Measurements from ENCODE around the gene DPY19L1. TPM values are rescaled to one million over a fixed set of nuclear protein-coding genes. Genes with fewer than 3 reads are reported as not detected.

DPY19L1 gene
- total RNA-seq, 4 donors from 2014 or later: 3.8 to 7.3 (median 5.0) TPM

DNA sequence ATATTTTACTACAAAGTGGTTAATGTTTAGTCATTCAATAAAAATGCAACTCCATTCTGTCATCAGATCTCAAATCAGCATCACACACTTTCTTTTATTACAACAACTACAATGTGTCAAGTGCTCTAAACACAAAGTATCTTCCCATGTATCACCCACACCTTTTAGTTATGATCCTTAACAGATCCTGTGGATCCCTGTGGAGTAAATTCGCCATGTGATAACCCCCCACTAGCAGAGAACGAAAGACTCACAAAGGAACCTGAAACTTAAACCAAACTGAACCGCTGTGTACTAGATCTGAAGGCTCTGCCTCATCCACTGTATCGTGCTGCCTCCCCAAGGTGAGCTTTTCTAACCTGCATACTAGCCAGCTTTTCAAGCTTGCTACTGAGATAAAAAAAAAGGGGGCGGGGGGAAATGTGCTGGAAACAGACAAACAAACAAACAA lies 1.7 kb downstream of the DPY19L1 start:
- H3K4me3 ChIP-seq (ENCODE audit: low read depth, poor library complexity, severe bottlenecking): no peak overlapping the region
- no peak for TF ChIP-seq POLR2A (IDR thresholded peaks at IDR 0.05)
- no peak for DNase-seq (ENCODE audit: low spot score in 2 of 2)
- 53 to 54% methylated on average over 5 of the region's 5 CpGs for WGBS, 2 donors
- intact Hi-C loops (cut with DNase I; ENCODE audit: low total_unique reads): no loop called here

DNA sequence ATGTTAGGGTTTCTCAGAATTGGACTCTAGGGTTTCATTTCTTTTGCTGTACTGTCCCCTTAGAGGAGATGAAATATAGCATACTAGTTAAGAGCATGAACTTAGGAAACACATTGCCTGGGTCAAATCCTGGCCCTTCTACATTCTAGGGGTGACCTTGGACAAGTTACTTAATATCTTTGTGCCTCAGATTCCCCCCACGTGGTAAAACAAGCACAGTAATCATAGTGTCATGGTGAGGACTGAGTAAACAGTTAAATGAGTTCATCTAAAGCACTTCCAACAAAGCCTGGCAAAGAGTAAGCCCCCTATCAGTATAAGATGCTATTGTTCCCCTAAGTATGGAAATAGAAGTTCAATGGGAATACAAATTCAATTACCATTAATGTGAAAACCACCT lies 5.1 kb downstream of the DPY19L1 start:
- 32 to 48% methylated on average over 1 of the region's 1 CpG for WGBS, 2 donors
- no peak for DNase-seq (ENCODE audit: low spot score in 2 of 2)
- H3K4me3 ChIP-seq (ENCODE audit: low read depth, poor library complexity, severe bottlenecking): no peak overlapping the region
- TF ChIP-seq, protein P1, sequence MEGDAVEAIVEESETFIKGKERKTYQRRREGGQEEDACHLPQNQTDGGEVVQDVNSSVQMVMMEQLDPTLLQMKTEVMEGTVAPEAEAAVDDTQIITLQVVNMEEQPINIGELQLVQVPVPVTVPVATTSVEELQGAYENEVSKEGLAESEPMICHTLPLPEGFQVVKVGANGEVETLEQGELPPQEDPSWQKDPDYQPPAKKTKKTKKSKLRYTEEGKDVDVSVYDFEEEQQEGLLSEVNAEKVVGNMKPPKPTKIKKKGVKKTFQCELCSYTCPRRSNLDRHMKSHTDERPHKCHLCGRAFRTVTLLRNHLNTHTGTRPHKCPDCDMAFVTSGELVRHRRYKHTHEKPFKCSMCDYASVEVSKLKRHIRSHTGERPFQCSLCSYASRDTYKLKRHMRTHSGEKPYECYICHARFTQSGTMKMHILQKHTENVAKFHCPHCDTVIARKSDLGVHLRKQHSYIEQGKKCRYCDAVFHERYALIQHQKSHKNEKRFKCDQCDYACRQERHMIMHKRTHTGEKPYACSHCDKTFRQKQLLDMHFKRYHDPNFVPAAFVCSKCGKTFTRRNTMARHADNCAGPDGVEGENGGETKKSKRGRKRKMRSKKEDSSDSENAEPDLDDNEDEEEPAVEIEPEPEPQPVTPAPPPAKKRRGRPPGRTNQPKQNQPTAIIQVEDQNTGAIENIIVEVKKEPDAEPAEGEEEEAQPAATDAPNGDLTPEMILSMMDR (IDR thresholded peaks at IDR 0.05): no peak
- no peak for TF ChIP-seq POLR2A (IDR thresholded peaks at IDR 0.05)
- intact Hi-C loops (cut with DNase I; ENCODE audit: low total_unique reads): no loop called here

DNA sequence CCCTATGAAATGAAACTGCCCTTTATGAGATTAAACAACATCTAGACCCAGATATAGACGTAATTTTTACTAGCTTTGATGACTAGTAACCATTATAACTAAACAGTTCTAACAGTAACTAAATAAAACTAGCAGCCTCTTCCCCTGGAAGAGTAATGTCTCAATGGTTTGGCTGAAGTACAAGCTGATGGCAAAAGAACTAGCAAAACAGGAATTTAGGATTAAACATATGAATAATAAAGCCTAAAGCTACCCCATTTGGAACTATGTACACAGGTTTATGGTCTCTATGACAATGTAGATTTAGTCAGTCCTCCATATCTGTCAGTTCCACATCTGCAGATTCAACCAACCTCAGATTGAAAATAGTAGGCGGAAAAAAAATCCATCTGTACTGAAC lies 6.4 kb downstream of the DPY19L1 start:
- DNase-seq (ENCODE audit: low spot score in 2 of 2): no peak
- WGBS, 2 donors: 63 to 71% methylated on average over 2 of the region's 2 CpGs
- H3K4me3 ChIP-seq (ENCODE audit: low read depth, poor library complexity, severe bottlenecking): no peak overlapping the region
- intact Hi-C loops (cut with DNase I; ENCODE audit: low total_unique reads): no loop called here
- TF ChIP-seq POLR2A (IDR thresholded peaks at IDR 0.05): no peak
- TF ChIP-seq, protein P1 (IDR thresholded peaks at IDR 0.05): no peak

GRCh38 chr7:35029311-35029710 lies 8.0 kb downstream of the DPY19L1 start:
- no peak for DNase-seq (ENCODE audit: low spot score in 2 of 2)

DNA sequence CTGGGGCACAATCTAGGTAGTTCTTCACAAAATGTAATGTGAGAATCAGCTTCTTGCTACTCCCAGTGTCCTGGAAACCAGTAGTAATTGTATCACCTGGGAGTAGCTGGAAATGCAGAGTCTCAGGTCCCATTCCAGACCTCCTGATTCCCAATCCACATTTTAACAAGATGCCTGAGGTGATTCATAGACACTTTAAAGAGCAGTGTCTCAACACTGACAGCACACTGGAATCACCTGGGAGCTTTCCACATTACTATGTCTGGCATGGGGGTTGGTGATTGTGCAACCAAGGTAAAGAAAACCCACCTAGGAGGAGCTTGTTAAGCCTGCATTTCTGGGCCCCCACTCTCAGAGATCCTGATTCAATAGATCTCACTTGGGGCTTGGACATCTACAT lies 11.1 kb downstream of the DPY19L1 start:
- H3K4me3 ChIP-seq (ENCODE audit: low read depth, poor library complexity, severe bottlenecking): no peak overlapping the region
- intact Hi-C loops (cut with DNase I; ENCODE audit: low total_unique reads): no loop called here
- DNase-seq (ENCODE audit: low spot score in 2 of 2): no peak
- no peak for TF ChIP-seq POLR2A (IDR thresholded peaks at IDR 0.05)

More at GRCh38 chr7:35029311-35029710, 8.0 kb downstream of the DPY19L1 start:
- WGBS, 2 donors: 69 to 82% methylated on average over 1 of the region's 1 CpG
- intact Hi-C loops (cut with DNase I; ENCODE audit: low total_unique reads): no loop called here
- no peak for TF ChIP-seq POLR2A (IDR thresholded peaks at IDR 0.05)
- TF ChIP-seq, protein P1 (IDR thresholded peaks at IDR 0.05): no peak
- no peak overlapping the region for H3K4me3 ChIP-seq (ENCODE audit: low read depth, poor library complexity, severe bottlenecking)

DNA sequence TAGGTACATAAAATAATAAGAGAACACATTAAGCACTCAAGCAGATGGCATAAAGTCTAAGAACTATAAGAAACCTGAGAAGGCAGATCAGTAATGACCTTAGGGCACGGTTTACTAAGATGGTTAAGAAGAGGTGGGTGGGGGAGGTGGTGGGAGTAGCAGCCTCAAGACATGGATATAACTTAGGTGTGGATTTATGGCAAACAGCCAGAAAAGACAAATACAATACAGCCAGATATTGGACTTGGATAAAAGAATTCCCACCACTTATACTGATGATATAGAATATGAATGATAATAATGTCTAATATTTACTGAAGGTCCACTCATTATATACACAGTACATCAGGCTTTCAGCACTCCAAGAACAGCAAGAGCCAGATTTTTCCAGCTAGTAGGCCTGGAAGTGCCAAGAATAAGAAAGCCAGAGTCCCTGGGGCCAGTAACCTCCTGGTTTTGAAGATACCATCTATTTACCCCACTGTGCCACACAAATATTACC lies 11.9 kb downstream of the DPY19L1 start:
- no peak for DNase-seq (ENCODE audit: low spot score in 2 of 2)
- H3K4me3 ChIP-seq (ENCODE audit: low read depth, poor library complexity, severe bottlenecking): no peak overlapping the region
- intact Hi-C loops (cut with DNase I; ENCODE audit: low total_unique reads): no loop called here
- TF ChIP-seq, protein P1 (IDR thresholded peaks at IDR 0.05): no peak
- no peak for TF ChIP-seq POLR2A (IDR thresholded peaks at IDR 0.05)
- WGBS, 2 donors: 55 to 69% methylated on average over 1 of the region's 1 CpG

GRCh38 chr7:35024298-35024697 lies 13.0 kb downstream of the DPY19L1 start:
- DNase-seq (ENCODE audit: low spot score in 2 of 2): no peak
- TF ChIP-seq, protein P1 (IDR thresholded peaks at IDR 0.05): no peak
- no peak for TF ChIP-seq POLR2A (IDR thresholded peaks at IDR 0.05)
- intact Hi-C loops (cut with DNase I; ENCODE audit: low total_unique reads): no loop called here
- 90% methylated on average over 3 of the region's 3 CpGs for WGBS, 2 donors
- H3K4me3 ChIP-seq (ENCODE audit: low read depth, poor library complexity, severe bottlenecking): no peak overlapping the region
